ENCODE results near the gene ACRV1. TPM values are rescaled to one million over a fixed set of nuclear protein-coding genes. Genes with fewer than 3 reads are reported as not detected.
A peak's percentile ranks its signal among the peaks of the same experiment; 100 is the strongest.

ACRV1 gene
- total RNA-seq, 2 experiments from 2014 or later, result not detected

GRCh38 chr11:125638315-125638714, 42.3 kb downstream of the ACRV1 start:
- intact Hi-C loops (cut with micrococcal nuclease), result no loop called here
- CTCF ChIA-PET, result no interaction called here

GRCh38 chr11:125637840-125638239, 42.8 kb downstream of the ACRV1 start:
- no peak overlapping the region for H3K4me3 Mint-ChIP-seq
- intact Hi-C loops (cut with micrococcal nuclease), result no loop called here
- DNase-seq, result no peak
- H3K9me3 Mint-ChIP-seq, result no peaks in the 10 kb centered on the region
- H3K27ac Mint-ChIP-seq, result no peak overlapping the region
- peaks cover 73% of the 10 kb centered on the region for H3K36me3 Mint-ChIP-seq (ENCODE audit: low read depth)
- no peaks in the 10 kb centered on the region for H3K27me3 Mint-ChIP-seq (ENCODE audit: low read depth)
- CTCF ChIA-PET, result no interaction called here
- H3K4me1 Mint-ChIP-seq (ENCODE audit: low read depth), result no peaks in the 10 kb centered on the region

More at GRCh38 chr11:125638315-125638714, 42.3 kb downstream of the ACRV1 start:
- no peak for DNase-seq
- Mint-ChIP-seq H3K9me3 (no peaks in the 10 kb centered on the region), H3K4me3 (no peak overlapping the region), H3K36me3 (ENCODE audit: low read depth) (peaks cover 71% of the 10 kb centered on the region), H3K27me3 (ENCODE audit: low read depth) (no peaks in the 10 kb centered on the region), H3K4me1 (ENCODE audit: low read depth) (no peaks in the 10 kb centered on the region), H3K27ac (no peak overlapping the region)

- DNase-seq, result no peak
- no peaks in the 10 kb centered on the region for H3K27me3 Mint-ChIP-seq (ENCODE audit: low read depth)
- peaks cover 42% of the 10 kb centered on the region for H3K36me3 Mint-ChIP-seq (ENCODE audit: low read depth)
- H3K27ac Mint-ChIP-seq, result no peak overlapping the region
- CTCF ChIA-PET, result interaction anchor here (0.9 kb wide), 1 partner anchor 53 kb away, joined by 3 read pairs; the partner anchor contains the start of gene ACRV1
- H3K4me1 Mint-ChIP-seq (ENCODE audit: low read depth), result peaks cover 23% of the 10 kb centered on the region
- no peaks in the 10 kb centered on the region for H3K9me3 Mint-ChIP-seq
- peak overlapping the region; percentile 89 for H3K4me3 Mint-ChIP-seq
- intact Hi-C loops (cut with micrococcal nuclease), result loop anchor here (5.0 to 10.0 kb wide), 2 partner anchors 587 to 640 kb away; partner anchors contain the start of genes FAM118B, FOXRED1, RPUSD4 and SRPRA
Observed at GRCh38 chr11:125627236-125627910, 53.3 kb downstream of the ACRV1 start.

GRCh38 chr11:125626288-125626950, 54.2 kb downstream of the ACRV1 start:
- peak; percentile 58 for DNase-seq
- H3K27ac Mint-ChIP-seq, result peak overlapping the region; percentile 99
- no peaks in the 10 kb centered on the region for H3K27me3 Mint-ChIP-seq (ENCODE audit: low read depth)
- CTCF ChIA-PET, result interaction anchor here (0.9 kb wide), 1 partner anchor 54 kb away, joined by 3 read pairs; the partner anchor contains the start of gene ACRV1
- H3K4me1 Mint-ChIP-seq (ENCODE audit: low read depth), result peaks cover 23% of the 10 kb centered on the region
- peak overlapping the region; percentile 89 for H3K4me3 Mint-ChIP-seq
- intact Hi-C loops (cut with micrococcal nuclease), result loop anchor here (1.0 to 10.0 kb wide), 4 partner anchors 261 to 641 kb away; partner anchors contain the start of genes FAM118B, FOXRED1, HYLS1 and RPUSD4
- peaks cover 43% of the 10 kb centered on the region for H3K36me3 Mint-ChIP-seq (ENCODE audit: low read depth)
- no peaks in the 10 kb centered on the region for H3K9me3 Mint-ChIP-seq

GRCh38 chr11:125625630-125626287, 54.9 kb downstream of the ACRV1 start:
- Mint-ChIP-seq H3K27me3 (ENCODE audit: low read depth) (no peaks in the 10 kb centered on the region), H3K4me1 (ENCODE audit: low read depth) (peaks cover 21% of the 10 kb centered on the region), H3K9me3 (no peaks in the 10 kb centered on the region), H3K4me3 (peak overlapping the region; percentile 89), H3K27ac (peak overlapping the region; percentile 99), H3K36me3 (ENCODE audit: low read depth) (peaks cover 41% of the 10 kb centered on the region)
- CTCF ChIA-PET, result interaction anchor here (0.9 to 1.7 kb wide), 3 partner anchors 32 to 262 kb away, joined by 3 to 5 read pairs (median 4); partner anchors contain the start of gene HYLS1
- peak; percentile 90 for DNase-seq
- intact Hi-C loops (cut with micrococcal nuclease), result loop anchor here (1.0 to 10.0 kb wide), 9 partner anchors 33 to 642 kb away; partner anchors contain the start of genes EI24, FAM118B, FOXRED1 and HYLS1

GRCh38 chr11:125625225-125625629, 55.4 kb downstream of the ACRV1 start:
- no peaks in the 10 kb centered on the region for H3K9me3 Mint-ChIP-seq

GRCh38 chr11:125624756-125625213, 55.9 kb downstream of the ACRV1 start, which contains the start of gene CHEK1:
CHEK1 (plus strand) TSS chr11:125625163; CDS start chr11:125626769, 1,606 bp downstream.
- intact Hi-C loops (cut with micrococcal nuclease), result loop anchor here (1.0 to 10.0 kb wide), 7 partner anchors 32 to 643 kb away; partner anchors contain the start of genes EI24, FAM118B, FOXRED1 and PUS3
- Mint-ChIP-seq H3K4me3 (peak within 1 kb of the TSS; percentile 89), H3K4me1 (ENCODE audit: low read depth) (peaks cover 20% of the 10 kb centered on the region), H3K27me3 (ENCODE audit: low read depth) (no peaks in the 10 kb centered on the region), H3K36me3 (ENCODE audit: low read depth) (peaks cover 43% of the 10 kb centered on the region), H3K9me3 (no peaks in the 10 kb centered on the region), H3K27ac (peak within 1 kb of the TSS; percentile 99)
- CTCF ChIA-PET, result interaction anchor here (0.9 to 1.7 kb wide), 3 partner anchors 31 to 263 kb away, joined by 3 to 5 read pairs (median 4); partner anchors contain the start of gene HYLS1
- no peak for DNase-seq

More at GRCh38 chr11:125625225-125625629, 55.4 kb downstream of the ACRV1 start:
- peaks cover 20% of the 10 kb centered on the region for H3K4me1 Mint-ChIP-seq (ENCODE audit: low read depth)
- intact Hi-C loops (cut with micrococcal nuclease), result loop anchor here (1.0 to 10.0 kb wide), 7 partner anchors 33 to 642 kb away; partner anchors contain the start of genes EI24, FAM118B, FOXRED1 and PUS3
- peak overlapping the region; percentile 89 for H3K4me3 Mint-ChIP-seq
- no peak for DNase-seq
- peaks cover 42% of the 10 kb centered on the region for H3K36me3 Mint-ChIP-seq (ENCODE audit: low read depth)
- H3K27ac Mint-ChIP-seq, result peak overlapping the region; percentile 99
- H3K27me3 Mint-ChIP-seq (ENCODE audit: low read depth), result no peaks in the 10 kb centered on the region
- CTCF ChIA-PET, result interaction anchor here (0.9 to 1.7 kb wide), 3 partner anchors 32 to 262 kb away, joined by 3 to 5 read pairs (median 4); partner anchors contain the start of gene HYLS1

GRCh38 chr11:125623064-125623463, 57.6 kb downstream of the ACRV1 start:
- Mint-ChIP-seq H3K4me3 (no peak overlapping the region), H3K27me3 (ENCODE audit: low read depth) (no peaks in the 10 kb centered on the region), H3K9me3 (no peaks in the 10 kb centered on the region), H3K27ac (peak overlapping the region; percentile 41), H3K36me3 (ENCODE audit: low read depth) (peaks cover 43% of the 10 kb centered on the region), H3K4me1 (ENCODE audit: low read depth) (peaks cover 18% of the 10 kb centered on the region)
- intact Hi-C loops (cut with micrococcal nuclease), result loop anchor here (10.0 kb wide), 1 partner anchor 592 kb away; the partner anchor contains the start of genes FAM118B and RPUSD4
- no peak for DNase-seq
- CTCF ChIA-PET, result no interaction called here

- Mint-ChIP-seq H3K27me3 (ENCODE audit: low read depth) (no peaks in the 10 kb centered on the region), H3K36me3 (ENCODE audit: low read depth) (peaks cover 37% of the 10 kb centered on the region), H3K4me3 (no peak overlapping the region), H3K9me3 (no peaks in the 10 kb centered on the region), H3K4me1 (ENCODE audit: low read depth) (peaks cover 12% of the 10 kb centered on the region), H3K27ac (no peak overlapping the region)
- intact Hi-C loops (cut with micrococcal nuclease), result loop anchor here (10.0 kb wide), 1 partner anchor 593 kb away; the partner anchor contains the start of genes FAM118B and RPUSD4
- DNase-seq, result no peak
- CTCF ChIA-PET, result no interaction called here
Observed at GRCh38 chr11:125621995-125622394, 58.7 kb downstream of the ACRV1 start.

Data from activated naive CD4-positive, alpha-beta T cell treated with anti-CD3 and anti-CD28 coated beads for 36 hours (primary cell).